GM12892 (cell line): ENCODE measurements around the gene PACS2.

Source experiments
- POLR2A ChIP-seq: IDR thresholded peaks from 2 replicates; pipeline ENCODE4 v1.6.1; 2011; ENCODE audit warnings: low read depth, low read length, control low read depth
- TAF1 ChIP-seq: IDR thresholded peaks from 2 replicates; pipeline ENCODE4 v1.6.1; 2011; ENCODE audit warnings: low read depth, mild to moderate bottlenecking, control low read depth, low read length, borderline replicate concordance

DNA sequence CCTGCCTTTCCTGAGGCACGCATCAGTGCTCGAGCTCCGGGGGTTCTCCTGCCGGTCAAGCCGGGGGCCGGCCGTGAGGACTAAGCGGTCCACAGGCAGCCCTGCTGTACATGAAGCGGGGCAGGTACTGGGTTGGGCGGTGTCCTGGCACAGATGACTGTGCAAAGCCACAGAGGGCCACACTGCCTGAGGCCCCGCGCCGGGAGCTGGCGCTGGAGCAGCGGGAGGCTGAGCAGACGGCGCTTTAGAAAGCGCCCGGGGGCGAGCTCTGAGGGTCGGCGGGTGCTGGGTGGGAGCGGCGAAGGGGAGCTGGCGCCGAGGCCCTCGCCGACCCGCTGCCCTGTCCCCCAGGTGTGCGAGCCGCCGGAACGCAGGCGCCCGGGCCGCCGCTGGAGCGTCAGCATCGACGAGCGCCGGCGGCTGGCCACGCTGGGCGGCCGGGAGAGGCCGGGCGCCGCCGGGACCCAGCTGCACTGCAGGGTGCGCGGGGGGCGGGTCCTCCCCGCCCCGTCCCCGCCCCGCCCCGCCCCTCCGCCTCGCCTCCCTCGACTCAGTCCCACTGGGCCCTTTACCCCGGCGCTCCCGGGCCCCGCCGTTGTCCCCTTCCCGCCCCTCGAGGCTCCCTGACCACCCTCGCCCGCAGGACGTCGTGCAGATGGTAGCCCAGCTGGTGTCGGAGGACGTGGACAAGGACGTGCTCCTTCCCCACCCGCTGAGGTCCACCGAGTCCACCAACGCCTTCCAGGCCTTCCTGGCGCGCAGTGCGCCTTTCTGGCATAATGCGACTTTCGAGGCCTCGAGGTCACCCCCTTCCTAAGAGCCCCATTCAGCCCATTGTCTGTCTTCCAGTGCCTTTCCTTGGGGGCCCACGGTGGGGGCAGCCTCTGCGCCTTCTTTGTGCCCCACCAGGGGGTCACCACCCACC lies 96.7 kb downstream of the PACS2 start:
- TF ChIP-seq POLR2A, result no peak
- no peak for TF ChIP-seq TAF1
